Panc1 (cell line): ENCODE results near the gene LRRC27.

Source experiments
- CTCF ChIP-seq: fragments of 450-650 bp; IDR thresholded peaks from 2 replicates; pipeline ENCODE4 v1.5.1; 2017; ENCODE audit warnings: mild to moderate bottlenecking
- POLR2AphosphoS5 ChIP-seq: IDR thresholded peaks from 2 replicates; pipeline ENCODE4 v1.6.1; 2012; ENCODE audit warnings: mild to moderate bottlenecking, low read depth, low read length, moderate library complexity

- TF ChIP-seq CTCF (no peak), POLR2AphosphoS5 (no peak)
Observed at GRCh38 chr10:132376394-132376851, 44.4 kb downstream of the LRRC27 start.
